IMR-90 (cell line): ENCODE measurements around the gene RASGRF2. TPM values are rescaled to one million over a fixed set of nuclear protein-coding genes. Genes with fewer than 3 reads are reported as not detected.

Experiments used
- ATAC-seq: fragments of 200-7000 bp; cut with Tn5 transposase; 2 replicates; pipeline ENCODE4 v1.9.1; 2020; ENCODE audit warnings: low read depth, mild to moderate bottlenecking, moderate library complexity
- BruUV-seq: library from RNA; stranded (reverse); fragments of 400-500 nt; replicated peaks from 2 replicates; lab custom pipeline; 2021; lab: Mats Ljungman, UMichigan
- CTCF ChIA-PET: fragments of 300-600 bp; formaldehyde crosslinking; extraction: SDS; loops from one replicate; lab custom pipeline; 2021; ENCODE audit warnings: antibody characterized with exemption; lab: Yijun Ruan, JAX
- POLR2A ChIA-PET: fragments of 300-600 bp; sonication (Branson Sonifier 250); formaldehyde crosslinking; loops from one replicate; lab custom pipeline; 2022; ENCODE audit warnings: antibody characterized with exemption; ENCODE audit not compliant: unreplicated experiment; lab: Charles Lee
- DNase-seq: peaks from one replicate; pipeline ENCODE4 v3.0.0; 2013
- H2AFZ ChIP-seq: replicated peaks from 2 replicates; pipeline ENCODE3; 2013; ENCODE audit warnings: low read length, mild to moderate bottlenecking; ENCODE audit not compliant: poor library complexity
- H2AK5ac ChIP-seq: 2 replicates; pipeline ENCODE4 v1.6.1; 2013; ENCODE audit warnings: low read depth, low read length, inconsistent platforms
- H2AK9ac ChIP-seq: replicated peaks from 2 replicates; pipeline ENCODE3; 2013; ENCODE audit warnings: mild to moderate bottlenecking, low read depth, low read length, moderate library complexity; ENCODE audit not compliant: poor library complexity
- H2BK120ac ChIP-seq: 2 replicates; pipeline ENCODE4 v1.6.1; 2013; ENCODE audit warnings: low read depth, low read length, inconsistent platforms
- H2BK15ac ChIP-seq: 3 replicates; pipeline ENCODE4 v1.6.1; 2013; ENCODE audit warnings: low read depth, low read length, inconsistent platforms
- H2BK20ac ChIP-seq: 2 replicates; pipeline ENCODE4 v1.6.1; 2013; ENCODE audit warnings: low read depth, mild to moderate bottlenecking, inconsistent platforms, low read length, moderate library complexity
- H2BK5ac ChIP-seq: 2 replicates; pipeline ENCODE4 v1.6.1; 2013; ENCODE audit warnings: mild to moderate bottlenecking, low read depth, low read length, inconsistent platforms; ENCODE audit not compliant: poor library complexity, severe bottlenecking
- H3K14ac ChIP-seq: replicated peaks from 2 replicates; pipeline ENCODE4 v1.6.1; 2013; ENCODE audit warnings: low read depth, low read length, inconsistent platforms
- H3K18ac ChIP-seq: 2 replicates; pipeline ENCODE4 v1.6.1; 2013; ENCODE audit warnings: low read depth, low read length, control low read depth
- H3K23ac ChIP-seq: 2 replicates; pipeline ENCODE4 v1.6.1; 2013; ENCODE audit warnings: low read depth, low read length, inconsistent platforms
- H3K27ac ChIP-seq: 2 replicates; pipeline ENCODE4 v1.5.1; 2013; ENCODE audit warnings: mild to moderate bottlenecking, control low read depth, low read length; ENCODE audit not compliant: insufficient read depth
- H3K27me3 ChIP-seq: 2 replicates; pipeline ENCODE4 v1.6.1; 2013; ENCODE audit warnings: low read length; ENCODE audit not compliant: control insufficient read depth, insufficient read depth
- H3K36me3 ChIP-seq: 2 replicates; pipeline ENCODE4 v1.6.1; 2013; ENCODE audit warnings: low read length, mixed read lengths; ENCODE audit not compliant: control insufficient read depth, insufficient read depth
- H3K4ac ChIP-seq: 2 replicates; pipeline ENCODE4 v1.6.1; 2013; ENCODE audit warnings: low read depth, low read length, inconsistent platforms
- H3K4me1 ChIP-seq: 2 replicates; pipeline ENCODE4 v1.6.1; 2013; ENCODE audit warnings: low read length, mixed read lengths; ENCODE audit not compliant: control insufficient read depth, insufficient read depth
- H3K4me2 ChIP-seq: 2 replicates; pipeline ENCODE4 v1.6.1; 2013; ENCODE audit warnings: low read depth, mild to moderate bottlenecking, control low read depth, low read length, moderate library complexity
- H3K4me3 ChIP-seq: 2 replicates; pipeline ENCODE4 v1.5.1; 2013; ENCODE audit warnings: low read depth, mild to moderate bottlenecking, control low read depth, low read length, moderate library complexity; ENCODE audit not compliant: insufficient read depth
- H3K56ac ChIP-seq: 2 replicates; pipeline ENCODE4 v1.6.1; 2013; ENCODE audit warnings: low read length, inconsistent platforms; ENCODE audit not compliant: insufficient read depth; ENCODE audit errors: extremely low read depth
- H3K79me1 ChIP-seq, 2 experiments: 2 replicates each; pipeline ENCODE4 v1.6.1; 2013; ENCODE audit warnings: low read length in 2 of 2, inconsistent platforms in 1 of 2, low read depth in 1 of 2
- H3K9ac ChIP-seq: 2 replicates; pipeline ENCODE4 v1.6.1; 2013; ENCODE audit warnings: low read depth, low read length, control low read depth
- H3K9me1 ChIP-seq: 2 replicates; pipeline ENCODE4 v1.6.1; 2013; ENCODE audit warnings: low read length, inconsistent platforms; ENCODE audit not compliant: insufficient read depth
- H3K9me3 ChIP-seq: 2 replicates; pipeline ENCODE4 v1.6.1; 2013; ENCODE audit warnings: low read length; ENCODE audit not compliant: control insufficient read depth, insufficient read depth
- H4K20me1 ChIP-seq: 2 replicates; pipeline ENCODE4 v1.6.1; 2013; ENCODE audit warnings: low read length, inconsistent platforms; ENCODE audit not compliant: insufficient read depth
- H4K5ac ChIP-seq: 2 replicates; pipeline ENCODE4 v1.6.1; 2013; ENCODE audit warnings: mild to moderate bottlenecking, low read depth, low read length, control low read depth
- H4K8ac ChIP-seq, 2 experiments: 2 replicates each; pipeline ENCODE4 v1.6.1; 2013; ENCODE audit warnings: low read depth in 2 of 2, low read length in 2 of 2, control low read depth in 1 of 2, inconsistent platforms in 1 of 2
- H4K91ac ChIP-seq: 2 replicates; pipeline ENCODE4 v1.6.1; 2013; ENCODE audit warnings: low read depth, low read length, inconsistent platforms; ENCODE audit not compliant: insufficient read depth
- BHLHE40 ChIP-seq: fragments of 150-350 bp; IDR thresholded peaks from 2 replicates; pipeline ENCODE4 v1.6.1; 2016; ENCODE audit warnings: mild to moderate bottlenecking, low read depth, low read length
- CEBPB ChIP-seq: IDR thresholded peaks from 2 replicates; pipeline ENCODE4 v1.6.1; 2012; ENCODE audit warnings: low read depth, low read length, improper control_type of control experiment
- CHD1 ChIP-seq: IDR thresholded peaks from 2 replicates; pipeline ENCODE4 v1.6.1; 2012; ENCODE audit warnings: low read depth, low read length, improper control_type of control experiment
- CTCF ChIP-seq: conservative IDR thresholded peaks from 2 replicates; pipeline ENCODE4 v1.5.1; 2012; ENCODE audit warnings: mild to moderate bottlenecking, low read depth, low read length, improper control_type of control experiment
- ELK1 ChIP-seq: fragments of 150-350 bp; IDR thresholded peaks from 2 replicates; pipeline ENCODE4 v1.6.1; 2016; ENCODE audit warnings: low read depth, mild to moderate bottlenecking, low read length, moderate library complexity, borderline replicate concordance
- FOS ChIP-seq: fragments of 150-350 bp; IDR thresholded peaks from 2 replicates; pipeline ENCODE4 v1.6.1; 2016; ENCODE audit warnings: low read depth, low read length
- MAFK ChIP-seq: IDR thresholded peaks from 2 replicates; pipeline ENCODE4 v1.6.1; 2012; ENCODE audit warnings: low read depth, low read length, improper control_type of control experiment
- MAZ ChIP-seq: IDR thresholded peaks from 2 replicates; pipeline ENCODE4 v1.6.1; 2012; ENCODE audit warnings: low read depth, mild to moderate bottlenecking, low read length, improper control_type of control experiment, moderate library complexity, borderline replicate concordance
- MXI1 ChIP-seq: IDR thresholded peaks from 2 replicates; pipeline ENCODE4 v1.6.1; 2012; ENCODE audit warnings: low read depth, mild to moderate bottlenecking, low read length, moderate library complexity, borderline replicate concordance
- NFE2L2 ChIP-seq: fragments of 150-350 bp; IDR thresholded peaks from 2 replicates; pipeline ENCODE4 v1.6.1; 2016; ENCODE audit warnings: low read depth, mild to moderate bottlenecking, low read length
- POLR2A ChIP-seq: IDR thresholded peaks from 2 replicates; pipeline ENCODE4 v1.6.1; 2012; ENCODE audit warnings: mild to moderate bottlenecking, low read depth, low read length
- RAD21 ChIP-seq: IDR thresholded peaks from 2 replicates; pipeline ENCODE4 v1.6.1; 2012; ENCODE audit warnings: low read length, improper control_type of control experiment
- RCOR1 ChIP-seq: IDR thresholded peaks from 2 replicates; pipeline ENCODE4 v1.6.1; 2012; ENCODE audit warnings: mild to moderate bottlenecking, low read length, improper control_type of control experiment; ENCODE audit not compliant: insufficient replicate concordance
- RFX5 ChIP-seq: IDR thresholded peaks from 2 replicates; pipeline ENCODE4 v1.8.0; 2012; ENCODE audit warnings: low read depth, mild to moderate bottlenecking, low read length, moderate library complexity
- SMC3 ChIP-seq: fragments of 150-350 bp; IDR thresholded peaks from 2 replicates; pipeline ENCODE4 v1.6.1; 2016; ENCODE audit warnings: low read depth, mild to moderate bottlenecking, antibody characterized with exemption, low read length, moderate library complexity
- USF2 ChIP-seq: fragments of 150-350 bp; IDR thresholded peaks from 2 replicates; pipeline ENCODE4 v1.6.1; 2017; ENCODE audit warnings: mild to moderate bottlenecking, antibody characterized with exemption, low read length, low read depth
- WGBS, 2 experiments: methylation state at CpG; one replicate each; pipeline versions ENCODE4 v1.1.5 to v1.1.7; 2013; ENCODE audit warnings: missing lambda C conversion rate in 2 of 2; ENCODE audit not compliant: insufficient read length in 1 of 2; ENCODE audit errors: extremely low coverage in 2 of 2; 5-methylcytosine and 5-hydroxymethylcytosine counted together
- dilution Hi-C: fragments of 300-500 bp; cut with HindIII; formaldehyde crosslinking; loops from one replicate; pipeline ENCODE4 v1.14.3; 2018; ENCODE audit warnings: low sequenced_read_pairs; ENCODE audit not compliant: unreplicated experiment
- in situ Hi-C: fragments of 300-500 bp; cut with MboI; formaldehyde crosslinking; loops from 3 replicates; pipeline ENCODE4 v1.14.3; 2019; ENCODE audit warnings: low sequenced_read_pairs, inconsistent platforms, mixed read lengths
- intact Hi-C: fragments of 100-400 bp; cut with micrococcal nuclease; formaldehyde crosslinking; loops from 2 replicates; pipeline ENCODE4 v1.10.0; 2022
- polyA plus RNA-seq, 3 experiments: library from polyadenylated mRNA; depleted of rRNA; stranded (reverse); fragments of >200 nt; gene quantifications; 2 replicates each; pipeline ENCODE4 v1.2.3, GENCODE V29; 2012; ENCODE audit warnings: low replicate concordance in 1 of 3
- total RNA-seq: library from RNA; depleted of rRNA; stranded (reverse); fragments of >200 nt; gene quantifications from 2 replicates; pipeline ENCODE4 v1.2.3, GENCODE V29; 2012

Gene RASGRF2
- total and polyA plus RNA-seq, 2 of the 4 experiments (the other 2 are of a cell fraction), result 2.9 to 5.0 TPM

- no peak overlapping the region for H3K18ac ChIP-seq
- H3K9ac ChIP-seq, result no peak overlapping the region
- H3K9me1 ChIP-seq, result peaks cover 2% of the 10 kb centered on the region; the same call in 1 of the 2 replicates
- in situ Hi-C loops (no loop called here), dilution Hi-C loops (no loop called here), intact Hi-C loops (no loop called here)
- no peak overlapping the region for H4K91ac ChIP-seq
- no peak overlapping the region for H3K4ac ChIP-seq
- H3K4me2 ChIP-seq, result no peak overlapping the region
- H3K27ac ChIP-seq, result no peak overlapping the region
- H2AFZ ChIP-seq, result no peak overlapping the region
- H3K23ac ChIP-seq, result no peak overlapping the region
- ChIA-PET POLR2A (no interaction called here), CTCF (no interaction called here)
- no peaks in the 10 kb centered on the region for H3K79me1 ChIP-seq
- H3K9me3 ChIP-seq, result no peaks in the 10 kb centered on the region
- H4K5ac ChIP-seq, result no peak overlapping the region
- no peaks in the 10 kb centered on the region for H3K27me3 ChIP-seq
- H3K14ac ChIP-seq, result no peak overlapping the region
- no peak overlapping the region for H2BK5ac ChIP-seq
- H2BK120ac ChIP-seq, result no peak overlapping the region
- TF ChIP-seq CHD1, result no peak
- TF ChIP-seq RFX5, result no peak
- TF ChIP-seq MAFK, result no peak
- no peak for TF ChIP-seq RAD21
- no peak for TF ChIP-seq ELK1
- TF ChIP-seq CTCF, result no peak
- TF ChIP-seq BHLHE40, result no peak
- TF ChIP-seq NFE2L2, result no peak
- TF ChIP-seq USF2, result no peak
- TF ChIP-seq RCOR1, result no peak
- TF ChIP-seq MXI1, result no peak
- TF ChIP-seq FOS, result no peak
- no peak for TF ChIP-seq SMC3
- TF ChIP-seq MAZ, result no peak
- TF ChIP-seq POLR2A, result no peak
- no peak for TF ChIP-seq CEBPB
- H2AK5ac ChIP-seq, result no peak overlapping the region
- no peaks in the 10 kb centered on the region for H3K36me3 ChIP-seq
- H2BK15ac ChIP-seq, result no peak overlapping the region
- no peak overlapping the region for H2BK20ac ChIP-seq
- no peak for ATAC-seq
- H2AK9ac ChIP-seq, result no peak overlapping the region
- no peak for DNase-seq
- H3K4me1 ChIP-seq, result peaks cover 6% of the 10 kb centered on the region
- no TSS peak for BruUV-seq
- no peak overlapping the region for H4K8ac ChIP-seq
- H3K56ac ChIP-seq, result no peak overlapping the region
- WGBS, 2 experiments, result no CpG with 5 or more reads among the region's 4 CpGs
- no peak overlapping the region for H3K4me3 ChIP-seq
- no peaks in the 10 kb centered on the region for H4K20me1 ChIP-seq
These were observed 43.5 kb upstream of the RASGRF2 start for GRCh38 chr5:80916676-80917075.
